Stimulated activated effector memory CD8-positive, alpha-beta T cell treated with anti-CD3 and anti-CD28 coated beads, Interleukin-12 subunit alpha, Interleukin-12 subunit beta, amount 100 ng/mL, for 72 hours (primary cell): Measurements from ENCODE around the gene GRID2IP.

Source experiments
- ATAC-seq: fragments of 150-1000 bp; cut with Tn5 transposase; 2 replicates; pipeline ENCODE4 v1.10.0; 2021
- DNase-seq, 2 donors: peaks; one replicate each; pipeline ENCODE4 v3.0.0; 2021 to 2022; ENCODE audit warnings: low spot score in 2 of 2
- H3K27ac Mint-ChIP-seq: one replicate; pipeline ENCODE4 v1.8.0; 2022; ENCODE audit warnings: mild to moderate bottlenecking, mixed read lengths
- H3K36me3 Mint-ChIP-seq: one replicate; pipeline ENCODE4 v1.8.0; 2022; ENCODE audit warnings: mild to moderate bottlenecking, mixed read lengths
- H3K4me1 Mint-ChIP-seq: one replicate; pipeline ENCODE4 v1.8.0; 2022; ENCODE audit warnings: mixed read lengths
- H3K4me3 Mint-ChIP-seq: one replicate; pipeline ENCODE4 v1.8.0; 2022; ENCODE audit warnings: mild to moderate bottlenecking, mixed read lengths
- H3K9me3 Mint-ChIP-seq: one replicate; pipeline ENCODE4 v1.8.0; 2022; ENCODE audit warnings: mixed read lengths

The GRID2IP gene

GRCh38 chr7:6575281-6576023, 24.2 kb upstream of the GRID2IP start:
- no peak overlapping the region for H3K27ac Mint-ChIP-seq
- H3K36me3 Mint-ChIP-seq: peaks cover 13% of the 10 kb centered on the region
- peaks cover 14% of the 10 kb centered on the region for H3K4me1 Mint-ChIP-seq
- no peak overlapping the region for H3K4me3 Mint-ChIP-seq
- H3K9me3 Mint-ChIP-seq: no peaks in the 10 kb centered on the region
- ATAC-seq: no peak
- DNase-seq: no peak

GRCh38 chr7:6571160-6571779, 20.0 kb upstream of the GRID2IP start:
- Mint-ChIP-seq H3K4me3 (no peak overlapping the region), H3K4me1 (no peaks in the 10 kb centered on the region), H3K36me3 (no peaks in the 10 kb centered on the region), H3K27ac (no peak overlapping the region), H3K9me3 (no peaks in the 10 kb centered on the region)
- no peak for DNase-seq
- ATAC-seq: peak; percentile 93

- no peaks in the 10 kb centered on the region for H3K4me1 Mint-ChIP-seq
- DNase-seq (no peak), ATAC-seq (no peak)
- no peak overlapping the region for H3K27ac Mint-ChIP-seq
- H3K36me3 Mint-ChIP-seq: no peaks in the 10 kb centered on the region
- H3K9me3 Mint-ChIP-seq: no peaks in the 10 kb centered on the region
- no peak overlapping the region for H3K4me3 Mint-ChIP-seq
Observed at GRCh38 chr7:6567886-6568285, 16.6 kb upstream of the GRID2IP start.

GRCh38 chr7:6565655-6566054, 14.4 kb upstream of the GRID2IP start:
- Mint-ChIP-seq H3K27ac (peak overlapping the region; percentile 54), H3K9me3 (no peaks in the 10 kb centered on the region), H3K36me3 (no peaks in the 10 kb centered on the region), H3K4me3 (no peak overlapping the region), H3K4me1 (no peaks in the 10 kb centered on the region)
- DNase-seq (no peak), ATAC-seq (no peak)

- H3K27ac Mint-ChIP-seq: no peak overlapping the region
Observed at GRCh38 chr7:6563936-6564770, 12.9 kb upstream of the GRID2IP start.

GRCh38 chr7:6562106-6562505, 10.8 kb upstream of the GRID2IP start:
- ATAC-seq: no peak
- H3K4me1 Mint-ChIP-seq: no peaks in the 10 kb centered on the region
- H3K36me3 Mint-ChIP-seq: no peaks in the 10 kb centered on the region
- no peaks in the 10 kb centered on the region for H3K9me3 Mint-ChIP-seq
- no peak overlapping the region for H3K27ac Mint-ChIP-seq
- H3K4me3 Mint-ChIP-seq: no peak overlapping the region
- DNase-seq: no peak

More at GRCh38 chr7:6563936-6564770, 12.9 kb upstream of the GRID2IP start:
- no peak for DNase-seq
- no peaks in the 10 kb centered on the region for H3K36me3 Mint-ChIP-seq
- no peaks in the 10 kb centered on the region for H3K9me3 Mint-ChIP-seq
- ATAC-seq: no peak
- H3K4me1 Mint-ChIP-seq: no peaks in the 10 kb centered on the region
- H3K4me3 Mint-ChIP-seq: no peak overlapping the region

- Mint-ChIP-seq H3K36me3 (no peaks in the 10 kb centered on the region), H3K27ac (peak overlapping the region; percentile 46), H3K4me3 (no peak overlapping the region), H3K4me1 (peaks cover 3% of the 10 kb centered on the region), H3K9me3 (no peaks in the 10 kb centered on the region)
- no peak for ATAC-seq
- no peak for DNase-seq
Observed at GRCh38 chr7:6559896-6560295, 8.6 kb upstream of the GRID2IP start.

- Mint-ChIP-seq H3K36me3 (no peaks in the 10 kb centered on the region), H3K4me1 (peaks cover 5% of the 10 kb centered on the region), H3K27ac (no peak overlapping the region), H3K9me3 (no peaks in the 10 kb centered on the region), H3K4me3 (no peak overlapping the region)
- ATAC-seq: peak; percentile 56
- DNase-seq: no peak
Observed at GRCh38 chr7:6558837-6559236, 7.6 kb upstream of the GRID2IP start.

GRCh38 chr7:6556196-6556595, 4.9 kb upstream of the GRID2IP start:
- Mint-ChIP-seq H3K4me3 (no peak overlapping the region), H3K9me3 (no peaks in the 10 kb centered on the region), H3K4me1 (peaks cover 5% of the 10 kb centered on the region), H3K36me3 (no peaks in the 10 kb centered on the region), H3K27ac (no peak overlapping the region)
- ATAC-seq (no peak), DNase-seq (no peak)

- peaks cover 5% of the 10 kb centered on the region for H3K4me1 Mint-ChIP-seq
- DNase-seq (no peak), ATAC-seq (no peak)
- H3K4me3 Mint-ChIP-seq: peak overlapping the region; percentile 15
- H3K27ac Mint-ChIP-seq: peak overlapping the region; percentile 58
- H3K9me3 Mint-ChIP-seq: no peaks in the 10 kb centered on the region
- no peaks in the 10 kb centered on the region for H3K36me3 Mint-ChIP-seq
Observed at GRCh38 chr7:6554848-6555247, 3.6 kb upstream of the GRID2IP start.

GRCh38 chr7:6553448-6554044, 2.3 kb upstream of the GRID2IP start:
- Mint-ChIP-seq H3K9me3 (no peaks in the 10 kb centered on the region), H3K4me1 (peaks cover 5% of the 10 kb centered on the region), H3K27ac (no peak overlapping the region), H3K36me3 (no peaks in the 10 kb centered on the region), H3K4me3 (no peak overlapping the region)
- DNase-seq (no peak), ATAC-seq (peak; percentile 9)

- H3K36me3 Mint-ChIP-seq: no peaks in the 10 kb centered on the region
- no peak overlapping the region for H3K27ac Mint-ChIP-seq
- no peak for ATAC-seq
- H3K9me3 Mint-ChIP-seq: no peaks in the 10 kb centered on the region
- DNase-seq: no peak
- H3K4me3 Mint-ChIP-seq: no peak overlapping the region
- peaks cover 8% of the 10 kb centered on the region for H3K4me1 Mint-ChIP-seq
Observed at GRCh38 chr7:6547400-6547799, 3.9 kb downstream of the GRID2IP start.

- Mint-ChIP-seq H3K4me1 (peaks cover 8% of the 10 kb centered on the region), H3K36me3 (no peaks in the 10 kb centered on the region), H3K27ac (no peak overlapping the region), H3K9me3 (no peaks in the 10 kb centered on the region), H3K4me3 (no peak overlapping the region)
- DNase-seq (no peak), ATAC-seq (no peak)
Observed at GRCh38 chr7:6546498-6547251, 4.6 kb downstream of the GRID2IP start.

- H3K36me3 Mint-ChIP-seq: no peaks in the 10 kb centered on the region
- peaks cover 8% of the 10 kb centered on the region for H3K4me1 Mint-ChIP-seq
- H3K9me3 Mint-ChIP-seq: no peaks in the 10 kb centered on the region
- ATAC-seq (no peak), DNase-seq (no peak)
- no peak overlapping the region for H3K27ac Mint-ChIP-seq
- H3K4me3 Mint-ChIP-seq: no peak overlapping the region
Observed at GRCh38 chr7:6545398-6546126, 5.7 kb downstream of the GRID2IP start.
